K562 (cell line): ENCODE data around the gene TCF25. TPM values are rescaled to one million over a fixed set of nuclear protein-coding genes. Genes with fewer than 3 reads are reported as not detected.

ENCODE experiments used
- ATAC-seq: fragments of 200-7000 bp; cut with Tn5 transposase; 3 replicates; pipeline ENCODE4 v1.9.1; 2020; ENCODE audit warnings: moderate library complexity
- BruUV-seq: library from RNA; stranded (reverse); fragments of 400-500 nt; replicated peaks from 2 replicates; lab custom pipeline; 2021; lab: Mats Ljungman, UMichigan
- CTCF ChIA-PET: fragments of 300-600 bp; formaldehyde crosslinking; extraction: SDS; loops from one replicate; lab custom pipeline; 2021; ENCODE audit warnings: low intra/inter-chr PET ratio; lab: Yijun Ruan, JAX
- POLR2A ChIA-PET: fragments of 300-600, 350-650 bp; sonication (Branson Sonifier 250); formaldehyde crosslinking; extraction: SDS; loops from one replicate; lab custom pipeline; 2021; ENCODE audit warnings: antibody characterized with exemption, inconsistent platforms; lab: Yijun Ruan, JAX
- DNase-seq, 4 experiments: peaks; one replicate each; pipeline versions ENCODE4 v3.0.0 to v3.0.0-alpha.2; 2011 to 2018; ENCODE audit warnings: low spot score in 3 of 4, mixed read lengths in 3 of 4; ENCODE audit errors: extremely low read depth in 1 of 4
- FAIRE-seq: peaks from 2 replicates; lab custom pipeline; 2011; peaks lifted over from hg19 to GRCh38; lab: Jason Lieb, UNC
- H2AFZ ChIP-seq: 2 replicates; pipeline ENCODE4 v1.6.0; 2011; ENCODE audit warnings: low read depth, low read length, control low read depth, inconsistent platforms
- H3K27ac ChIP-seq: fragments of 200-600 bp; 3 replicates; pipeline ENCODE4 v1.8.0; 2011; ENCODE audit warnings: low read depth, mild to moderate bottlenecking, control low read depth, inconsistent platforms, low read length, moderate library complexity, mixed read lengths; ENCODE audit errors: extremely low read depth
- H3K27me3 ChIP-seq, 2 experiments: fragments of 300-600 bp in 1 of 2; 2 replicates in 1 of 2; 3 replicates in 1 of 2; pipeline versions ENCODE4 v1.6.0 to v1.8.0; 2011; ENCODE audit warnings: inconsistent platforms in 2 of 2, low read length in 2 of 2, mild to moderate bottlenecking in 1 of 2, mixed read lengths in 1 of 2, moderate library complexity in 1 of 2; ENCODE audit not compliant: control insufficient read depth in 2 of 2, insufficient read depth in 2 of 2
- H3K36me3 ChIP-seq: fragments of 300-600 bp; 3 replicates; pipeline ENCODE4 v1.8.0; 2011; ENCODE audit warnings: mild to moderate bottlenecking, low read length, inconsistent platforms; ENCODE audit not compliant: control insufficient read depth, insufficient read depth
- H3K4me1 ChIP-seq, 2 experiments: fragments of 200-600 bp in 1 of 2; replicated peaks in 1 of 2; 2 replicates in 1 of 2; 3 replicates in 1 of 2; pipeline versions ENCODE4 v1.5.1 to v1.8.0; 2011; ENCODE audit warnings: inconsistent platforms in 2 of 2, low read length in 2 of 2, mild to moderate bottlenecking in 1 of 2, mixed read lengths in 1 of 2, moderate library complexity in 1 of 2; ENCODE audit not compliant: control insufficient read depth in 2 of 2, insufficient read depth in 2 of 2
- H3K4me2 ChIP-seq: 2 replicates; pipeline ENCODE4 v1.6.1; 2011; ENCODE audit warnings: low read length, control low read depth, inconsistent platforms, mixed read lengths; ENCODE audit not compliant: insufficient read depth
- H3K4me3 ChIP-seq: fragments of 200-600 bp; sonication (generic), shearing (Covaris generic); 2 replicates; pipeline ENCODE4 v1.5.1; 2016; ENCODE audit warnings: control low read depth, inconsistent platforms
- H3K79me2 ChIP-seq: fragments of 200-600 bp; 3 replicates; pipeline ENCODE4 v1.8.0; 2011; ENCODE audit warnings: low read length, inconsistent platforms; ENCODE audit not compliant: control insufficient read depth, insufficient read depth
- H3K9ac ChIP-seq, 2 experiments: 2 replicates each; pipeline versions ENCODE4 v1.6.0 to v1.6.1; 2011; ENCODE audit warnings: low read depth in 2 of 2, low read length in 2 of 2, control low read depth in 1 of 2, inconsistent platforms in 1 of 2, mild to moderate bottlenecking in 1 of 2, mixed read lengths in 1 of 2; ENCODE audit not compliant: insufficient read depth in 1 of 2
- H3K9me1 ChIP-seq: one replicate; pipeline ENCODE4 v1.6.0; 2011; ENCODE audit warnings: inconsistent platforms, mild to moderate bottlenecking, low read length, moderate library complexity; ENCODE audit not compliant: control insufficient read depth, insufficient read depth
- H3K9me3 ChIP-seq: replicated peaks from 2 replicates; pipeline ENCODE4 v1.5.1; 2011; ENCODE audit warnings: low read depth, low read length, inconsistent platforms; ENCODE audit not compliant: control insufficient read depth, insufficient read depth
- H4K20me1 ChIP-seq: replicated peaks from 2 replicates; pipeline ENCODE4 v1.6.1; 2011; ENCODE audit warnings: low read length, inconsistent platforms, mixed read lengths; ENCODE audit not compliant: control insufficient read depth, insufficient read depth
- CBFA2T3 ChIP-seq: fragments of 450-650 bp; IDR thresholded peaks from 2 replicates; pipeline ENCODE4 v1.6.1; 2017
- CTBP1 ChIP-seq: fragments of 450-650 bp; IDR thresholded peaks from 2 replicates; pipeline ENCODE4 v1.6.1; 2016; ENCODE audit warnings: borderline replicate concordance
- HNRNPK ChIP-seq: fragments of 200-400 bp; formaldehyde crosslinking; IDR thresholded peaks from one replicate; pipeline ENCODE4 v1.6.1; 2018; ENCODE audit warnings: mild to moderate bottlenecking, low read depth, low read length; ENCODE audit not compliant: poor library complexity, severe bottlenecking
- NBN ChIP-seq: fragments of 450-650 bp; IDR thresholded peaks from 2 replicates; pipeline ENCODE4 v1.6.1; 2016; ENCODE audit warnings: low read depth, mild to moderate bottlenecking
- NFIX ChIP-seq: fragments of 250-450 bp; sonication (Bioruptor Pico); IDR thresholded peaks from 2 replicates; pipeline ENCODE4 v1.4.0; 2020; ENCODE audit warnings: low read depth, mild to moderate bottlenecking, moderate library complexity
- POLR2AphosphoS2 ChIP-seq: IDR thresholded peaks from 2 replicates; pipeline ENCODE4 v1.6.1; 2012; ENCODE audit warnings: low read length, improper control_type of control experiment
- ZNF274 ChIP-seq: IDR thresholded peaks from 2 replicates; pipeline ENCODE4 v1.6.1; 2011; ENCODE audit warnings: low read depth, mild to moderate bottlenecking, low read length, moderate library complexity, borderline replicate concordance
- ZZZ3 ChIP-seq: fragments of 450-650 bp; IDR thresholded peaks from 2 replicates; pipeline ENCODE4 v1.6.1; 2016; ENCODE audit warnings: antibody characterized with exemption, mild to moderate bottlenecking, moderate library complexity
- WGBS: fragments of 100-300 bp; shearing (Covaris generic); methylation state at CpG from one replicate; pipeline ENCODE4 v1.1.6; 2016; ENCODE audit warnings: low coverage, mixed read lengths; ENCODE audit not compliant: insufficient coverage; ENCODE audit errors: missing lambda C conversion rate; 5-methylcytosine and 5-hydroxymethylcytosine counted together
- in situ Hi-C: fragments of 300-500 bp; cut with MboI; formaldehyde crosslinking; loops from 4 replicates; pipeline ENCODE4 v1.15.0; 2018; ENCODE audit warnings: inconsistent platforms, mixed read lengths
- intact Hi-C: fragments of 100-400 bp; cut with micrococcal nuclease; formaldehyde crosslinking; loops from 2 replicates; pipeline ENCODE4 v1.14.2; 2022
- polyA plus RNA-seq, 8 experiments: library from polyadenylated mRNA; depleted of rRNA in 4 of 8; stranded (reverse) in 5 of 8; unstranded in 3 of 8; fragments of >200 nt; fragmentation: Nextera tagmentation in 2 of 8; fragmentation: Illumina TruSeq in 1 of 8; extraction: Ambion mirVana in 2 of 8; extraction: Trizol in 1 of 8; gene quantifications; 2 replicates each; pipeline versions ENCODE4 v1.2.1 to v1.2.3, GENCODE V29; 2011 to 2014; ENCODE audit warnings: inconsistent platforms in 1 of 8, missing spikeins in 1 of 8
- total RNA-seq, 7 experiments: library from RNA; depleted of rRNA in 6 of 7; stranded (reverse); fragments of >200 nt in 6 of 7; fragmentation: Illumina TruSeq in 2 of 7; extraction: Trizol in 2 of 7; gene quantifications; 2 replicates each; pipeline versions ENCODE4 v1.2.1 to v1.2.3, GENCODE V29; 2011 to 2021; ENCODE audit warnings: low replicate concordance in 1 of 7
- TF ChIP-seq, protein P1 (sequence below): fragments of 450-650 bp; formaldehyde crosslinking; IDR thresholded peaks from 2 replicates; pipeline ENCODE4 v1.4.0; 2022; ENCODE audit warnings: mild to moderate bottlenecking, moderate library complexity
- TF ChIP-seq, protein P2 (sequence below): sonication (generic); formaldehyde crosslinking; IDR thresholded peaks from 2 replicates; pipeline ENCODE4 v1.9.0; 2022; ENCODE audit warnings: mild to moderate bottlenecking, missing genetic modification reagents
- TF ChIP-seq, protein P3 (sequence below): sonication (generic); formaldehyde crosslinking; IDR thresholded peaks from 2 replicates; pipeline ENCODE4 v1.8.0; 2022; ENCODE audit warnings: mild to moderate bottlenecking, missing genetic modification reagents

The TCF25 gene
- total and polyA plus RNA-seq, 9 of the 15 experiments (the other 6 are each of a cell fraction or from before 2014, with no cell fraction given) = 9.0 to 154 (median 83.8) TPM

DNA sequence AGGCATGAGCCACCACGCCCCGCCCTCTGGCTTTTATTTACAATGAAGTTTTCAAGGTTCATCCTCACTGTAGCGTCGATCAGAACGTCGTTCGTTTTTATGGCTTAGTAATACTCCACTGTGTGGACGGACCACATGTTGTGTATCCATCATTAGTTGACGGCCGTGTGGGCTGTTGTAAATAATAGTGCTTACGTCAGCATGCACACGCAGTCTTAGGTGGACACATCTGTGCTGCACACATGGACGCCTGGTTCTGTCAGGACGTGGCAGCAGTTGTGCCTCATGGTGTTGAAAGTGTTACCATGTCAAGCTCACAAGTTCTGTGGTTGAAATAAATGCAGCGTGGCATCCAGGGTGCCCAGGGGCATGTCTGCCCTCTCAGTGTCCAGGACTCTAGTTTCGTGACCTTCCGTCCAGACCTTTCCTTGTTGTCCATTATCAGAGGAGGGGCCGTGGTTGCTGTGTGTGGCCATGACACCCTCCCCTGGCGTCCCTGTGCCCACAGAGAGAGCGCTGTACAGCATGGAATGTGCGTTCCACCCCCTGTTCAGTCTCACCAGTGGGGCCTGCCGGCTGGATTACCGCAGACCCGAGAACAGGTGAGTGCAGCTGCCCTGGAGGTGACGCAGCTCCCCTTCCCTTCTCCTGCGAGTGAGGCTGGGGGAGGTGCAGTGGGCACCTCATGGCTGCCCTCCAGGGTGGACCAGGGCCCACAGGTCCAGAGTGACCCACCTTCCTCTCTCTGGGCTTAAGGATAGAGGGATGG lies 22.3 kb downstream of the TCF25 start:
- intact Hi-C loops = no loop called here
- H3K27me3 ChIP-seq = no peaks in the 10 kb centered on the region
- ATAC-seq = no peak
- no peaks in the 10 kb centered on the region for H4K20me1 ChIP-seq
- DNase-seq = no peak
- ChIA-PET CTCF (no interaction called here), POLR2A (interaction anchor here (0.6 to 1.8 kb wide), 3 partner anchors 9 to 15 kb away, joined by 3 to 8 read pairs (median 3); no protein-coding TSS in a partner anchor)
- no peaks in the 10 kb centered on the region for H3K9me3 ChIP-seq
- peaks cover 0 to 9% of the 10 kb centered on the region in 2 experiments; a peak in 1 of 5 replicates for H3K4me1 ChIP-seq
- in situ Hi-C loops = no loop called here
- H3K4me2 ChIP-seq = no peak overlapping the region
- no peaks in the 10 kb centered on the region for H3K79me2 ChIP-seq
- FAIRE-seq = no peak
- no peak overlapping the region for H2AFZ ChIP-seq
- BruUV-seq = no TSS peak
- WGBS = 92% methylated on average over 23 of the region's 26 CpGs
- no peaks in the 10 kb centered on the region for H3K9me1 ChIP-seq
- TF ChIP-seq, protein P1, sequence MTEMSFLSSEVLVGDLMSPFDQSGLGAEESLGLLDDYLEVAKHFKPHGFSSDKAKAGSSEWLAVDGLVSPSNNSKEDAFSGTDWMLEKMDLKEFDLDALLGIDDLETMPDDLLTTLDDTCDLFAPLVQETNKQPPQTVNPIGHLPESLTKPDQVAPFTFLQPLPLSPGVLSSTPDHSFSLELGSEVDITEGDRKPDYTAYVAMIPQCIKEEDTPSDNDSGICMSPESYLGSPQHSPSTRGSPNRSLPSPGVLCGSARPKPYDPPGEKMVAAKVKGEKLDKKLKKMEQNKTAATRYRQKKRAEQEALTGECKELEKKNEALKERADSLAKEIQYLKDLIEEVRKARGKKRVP (CRISPR knock-in tag) = no peak
- TF ChIP-seq CBFA2T3 (no peak), POLR2AphosphoS2 (no peak), ZNF274 (no peak), CTBP1 (no peak), HNRNPK (no peak), ZZZ3 (no peak), NFIX (CRISPR knock-in tag) (no peak), NBN (no peak)
- TF ChIP-seq, protein P2, sequence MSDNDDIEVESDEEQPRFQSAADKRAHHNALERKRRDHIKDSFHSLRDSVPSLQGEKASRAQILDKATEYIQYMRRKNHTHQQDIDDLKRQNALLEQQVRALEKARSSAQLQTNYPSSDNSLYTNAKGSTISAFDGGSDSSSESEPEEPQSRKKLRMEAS (CRISPR knock-in tag) = 0 out of 2 replicates have a peak, but pooled peaks have one; percentile 8
- TF ChIP-seq, protein P3, sequence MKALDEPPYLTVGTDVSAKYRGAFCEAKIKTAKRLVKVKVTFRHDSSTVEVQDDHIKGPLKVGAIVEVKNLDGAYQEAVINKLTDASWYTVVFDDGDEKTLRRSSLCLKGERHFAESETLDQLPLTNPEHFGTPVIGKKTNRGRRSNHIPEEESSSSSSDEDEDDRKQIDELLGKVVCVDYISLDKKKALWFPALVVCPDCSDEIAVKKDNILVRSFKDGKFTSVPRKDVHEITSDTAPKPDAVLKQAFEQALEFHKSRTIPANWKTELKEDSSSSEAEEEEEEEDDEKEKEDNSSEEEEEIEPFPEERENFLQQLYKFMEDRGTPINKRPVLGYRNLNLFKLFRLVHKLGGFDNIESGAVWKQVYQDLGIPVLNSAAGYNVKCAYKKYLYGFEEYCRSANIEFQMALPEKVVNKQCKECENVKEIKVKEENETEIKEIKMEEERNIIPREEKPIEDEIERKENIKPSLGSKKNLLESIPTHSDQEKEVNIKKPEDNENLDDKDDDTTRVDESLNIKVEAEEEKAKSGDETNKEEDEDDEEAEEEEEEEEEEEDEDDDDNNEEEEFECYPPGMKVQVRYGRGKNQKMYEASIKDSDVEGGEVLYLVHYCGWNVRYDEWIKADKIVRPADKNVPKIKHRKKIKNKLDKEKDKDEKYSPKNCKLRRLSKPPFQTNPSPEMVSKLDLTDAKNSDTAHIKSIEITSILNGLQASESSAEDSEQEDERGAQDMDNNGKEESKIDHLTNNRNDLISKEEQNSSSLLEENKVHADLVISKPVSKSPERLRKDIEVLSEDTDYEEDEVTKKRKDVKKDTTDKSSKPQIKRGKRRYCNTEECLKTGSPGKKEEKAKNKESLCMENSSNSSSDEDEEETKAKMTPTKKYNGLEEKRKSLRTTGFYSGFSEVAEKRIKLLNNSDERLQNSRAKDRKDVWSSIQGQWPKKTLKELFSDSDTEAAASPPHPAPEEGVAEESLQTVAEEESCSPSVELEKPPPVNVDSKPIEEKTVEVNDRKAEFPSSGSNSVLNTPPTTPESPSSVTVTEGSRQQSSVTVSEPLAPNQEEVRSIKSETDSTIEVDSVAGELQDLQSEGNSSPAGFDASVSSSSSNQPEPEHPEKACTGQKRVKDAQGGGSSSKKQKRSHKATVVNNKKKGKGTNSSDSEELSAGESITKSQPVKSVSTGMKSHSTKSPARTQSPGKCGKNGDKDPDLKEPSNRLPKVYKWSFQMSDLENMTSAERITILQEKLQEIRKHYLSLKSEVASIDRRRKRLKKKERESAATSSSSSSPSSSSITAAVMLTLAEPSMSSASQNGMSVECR (CRISPR knock-in tag) = 0 out of 2 replicates have a peak, but pooled peaks have one; percentile 3
- H3K9ac ChIP-seq = peak overlapping the region in 1 of 2 experiments; percentile 26; a peak in 1 of 4 replicates
- H3K27ac ChIP-seq = no peak overlapping the region
- peaks cover 93% of the 10 kb centered on the region for H3K36me3 ChIP-seq
- H3K4me3 ChIP-seq = no peak overlapping the region
